Measurements from ENCODE around the gene EFHD1. TPM values are rescaled to one million over a fixed set of nuclear protein-coding genes. Genes with fewer than 3 reads are reported as not detected.

Gene EFHD1
- total RNA-seq, 1 experiment from 2014 or later: 0.07 TPM

DNA sequence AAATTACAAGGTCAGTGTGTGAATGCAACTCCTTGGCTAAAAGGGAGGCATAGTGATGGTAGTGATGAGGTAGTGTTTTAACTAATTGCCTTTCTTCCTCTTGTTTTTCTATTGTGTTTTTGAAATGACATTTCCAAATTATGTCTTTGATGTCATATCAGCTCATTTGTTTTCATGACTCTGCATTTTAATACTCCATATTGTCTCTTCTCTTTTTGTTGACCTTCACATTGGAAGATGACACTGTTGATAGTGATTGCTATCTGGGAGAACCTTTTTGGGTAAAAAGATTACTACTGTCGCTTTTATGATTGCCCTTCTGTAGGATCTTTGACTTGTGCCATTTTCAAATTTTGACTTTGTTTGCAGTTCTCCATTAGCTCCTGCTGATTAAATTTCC, 66.8 kb downstream of the EFHD1 start:
- Histone ChIP-seq H3K27ac (ENCODE audit: low read length) (no peak overlapping the region), H3K9me2 (replicated peaks; ENCODE audit: low read length) (no peaks in the 10 kb centered on the region), H3K4me2 (ENCODE audit: low read length) (peak overlapping the region; percentile 90), H3K79me2 (ENCODE audit: low read length) (peaks cover 77% of the 10 kb centered on the region), H3K4me1 (ENCODE audit: insufficient read depth, low read length) (peaks cover 29% of the 10 kb centered on the region), H3K36me3 (ENCODE audit: low read depth, low read length) (peaks cover 7% of the 10 kb centered on the region), H2AFZ (ENCODE audit: low read length) (no peak overlapping the region), H3K27me3 (ENCODE audit: low read length) (no peaks in the 10 kb centered on the region), H3K9me3 (ENCODE audit: low read length) (no peaks in the 10 kb centered on the region), H3K9ac (ENCODE audit: low read length) (no peak overlapping the region), H3K4me3 (ENCODE audit: low read length) (peak overlapping the region; percentile 95; the same call in 1 of the 2 replicates), H4K20me1 (ENCODE audit: low read length) (peaks cover 22% of the 10 kb centered on the region), H3F3A (ENCODE audit: low read length, unreplicated experiment) (peaks cover 5% of the 10 kb centered on the region)
- DNase-seq (no peak), ATAC-seq (no peak)
- ChIA-PET POLR2A (ENCODE audit: unreplicated experiment) (interaction anchor here (0.7 kb wide), 1 partner anchor 32 kb away, joined by 3 read pairs; no protein-coding TSS in a partner anchor), CTCF (no interaction called here)
- TF ChIP-seq EZH2phosphoT487 (IDR thresholded peaks at IDR 0.05; ENCODE audit: borderline replicate concordance, low read length) (no peak), EZH2 (IDR thresholded peaks at IDR 0.05; ENCODE audit: low read length, unreplicated experiment) (no peak)
- TF ChIP-seq, protein P1, sequence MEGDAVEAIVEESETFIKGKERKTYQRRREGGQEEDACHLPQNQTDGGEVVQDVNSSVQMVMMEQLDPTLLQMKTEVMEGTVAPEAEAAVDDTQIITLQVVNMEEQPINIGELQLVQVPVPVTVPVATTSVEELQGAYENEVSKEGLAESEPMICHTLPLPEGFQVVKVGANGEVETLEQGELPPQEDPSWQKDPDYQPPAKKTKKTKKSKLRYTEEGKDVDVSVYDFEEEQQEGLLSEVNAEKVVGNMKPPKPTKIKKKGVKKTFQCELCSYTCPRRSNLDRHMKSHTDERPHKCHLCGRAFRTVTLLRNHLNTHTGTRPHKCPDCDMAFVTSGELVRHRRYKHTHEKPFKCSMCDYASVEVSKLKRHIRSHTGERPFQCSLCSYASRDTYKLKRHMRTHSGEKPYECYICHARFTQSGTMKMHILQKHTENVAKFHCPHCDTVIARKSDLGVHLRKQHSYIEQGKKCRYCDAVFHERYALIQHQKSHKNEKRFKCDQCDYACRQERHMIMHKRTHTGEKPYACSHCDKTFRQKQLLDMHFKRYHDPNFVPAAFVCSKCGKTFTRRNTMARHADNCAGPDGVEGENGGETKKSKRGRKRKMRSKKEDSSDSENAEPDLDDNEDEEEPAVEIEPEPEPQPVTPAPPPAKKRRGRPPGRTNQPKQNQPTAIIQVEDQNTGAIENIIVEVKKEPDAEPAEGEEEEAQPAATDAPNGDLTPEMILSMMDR (conservative IDR thresholded peaks at IDR 0.05; ENCODE audit: low read depth, low read length): no peak
- BruUV-seq (replicated peaks): no TSS peak
- intact Hi-C loops (cut with micrococcal nuclease): no loop called here

- no peaks in the 10 kb centered on the region for H3K27me3 ChIP-seq (ENCODE audit: low read length)
- H3K4me1 ChIP-seq (ENCODE audit: insufficient read depth, low read length): no peaks in the 10 kb centered on the region
- ChIA-PET CTCF (no interaction called here), POLR2A (ENCODE audit: unreplicated experiment) (no interaction called here)
- TF ChIP-seq, protein P1 (conservative IDR thresholded peaks at IDR 0.05; ENCODE audit: low read depth, low read length): no peak
- TF ChIP-seq EZH2phosphoT487 (IDR thresholded peaks at IDR 0.05; ENCODE audit: borderline replicate concordance, low read length): no peak
- no peak for TF ChIP-seq EZH2 (IDR thresholded peaks at IDR 0.05; ENCODE audit: low read length, unreplicated experiment)
- no peak overlapping the region for H3K4me2 ChIP-seq (ENCODE audit: low read length)
- no peak for ATAC-seq
- H3K79me2 ChIP-seq (ENCODE audit: low read length): peaks cover 72% of the 10 kb centered on the region
- no peak overlapping the region for H3K9ac ChIP-seq (ENCODE audit: low read length)
- H3K4me3 ChIP-seq (ENCODE audit: low read length): no peak overlapping the region
- no peak overlapping the region for H2AFZ ChIP-seq (ENCODE audit: low read length)
- H3K27ac ChIP-seq (ENCODE audit: low read length): no peak overlapping the region
- intact Hi-C loops (cut with micrococcal nuclease): no loop called here
- peaks cover 22% of the 10 kb centered on the region for H3K36me3 ChIP-seq (ENCODE audit: low read depth, low read length)
- H3K9me3 ChIP-seq (ENCODE audit: low read length): no peaks in the 10 kb centered on the region
- H3F3A ChIP-seq (ENCODE audit: low read length, unreplicated experiment): no peaks in the 10 kb centered on the region
- no peaks in the 10 kb centered on the region for H3K9me2 ChIP-seq (replicated peaks; ENCODE audit: low read length)
- no peaks in the 10 kb centered on the region for H4K20me1 ChIP-seq (ENCODE audit: low read length)
- DNase-seq: no peak
- no TSS peak for BruUV-seq (replicated peaks)
Measured at GRCh38 chr2:232707076-232707475, 73.7 kb downstream of the EFHD1 start.

GRCh38 chr2:232713505-232713904, 80.1 kb downstream of the EFHD1 start:
- no peaks in the 10 kb centered on the region for H3K9me3 ChIP-seq (ENCODE audit: low read length)
- H3K4me3 ChIP-seq (ENCODE audit: low read length): no peak overlapping the region
- POLR2A ChIA-PET (ENCODE audit: unreplicated experiment): no interaction called here
- intact Hi-C loops (cut with micrococcal nuclease): no loop called here
- no peak overlapping the region for H2AFZ ChIP-seq (ENCODE audit: low read length)
- no peaks in the 10 kb centered on the region for H3K4me1 ChIP-seq (ENCODE audit: insufficient read depth, low read length)
- TF ChIP-seq EZH2phosphoT487 (IDR thresholded peaks at IDR 0.05; ENCODE audit: borderline replicate concordance, low read length): no peak
- TF ChIP-seq, protein P1 (conservative IDR thresholded peaks at IDR 0.05; ENCODE audit: low read depth, low read length): no peak
- no peak for TF ChIP-seq EZH2 (IDR thresholded peaks at IDR 0.05; ENCODE audit: low read length, unreplicated experiment)
- DNase-seq (no peak), ATAC-seq (no peak)
- H3K4me2 ChIP-seq (ENCODE audit: low read length): no peak overlapping the region
- H3F3A ChIP-seq (ENCODE audit: low read length, unreplicated experiment): no peaks in the 10 kb centered on the region
- no TSS peak for BruUV-seq (replicated peaks)
- no peaks in the 10 kb centered on the region for H3K27me3 ChIP-seq (ENCODE audit: low read length)
- H4K20me1 ChIP-seq (ENCODE audit: low read length): peaks cover 11% of the 10 kb centered on the region; the same call in 1 of the 2 replicates
- peaks cover 23% of the 10 kb centered on the region for H3K36me3 ChIP-seq (ENCODE audit: low read depth, low read length)
- peaks cover 78% of the 10 kb centered on the region for H3K79me2 ChIP-seq (ENCODE audit: low read length)
- H3K9ac ChIP-seq (ENCODE audit: low read length): no peak overlapping the region
- H3K9me2 ChIP-seq (replicated peaks; ENCODE audit: low read length): no peaks in the 10 kb centered on the region
- H3K27ac ChIP-seq (ENCODE audit: low read length): no peak overlapping the region
- CTCF ChIA-PET: no interaction called here
